ENCODE data around the gene PIGV. TPM values are rescaled to one million over a fixed set of nuclear protein-coding genes. Genes with fewer than 3 reads are reported as not detected.

The PIGV gene
- total and polyA plus RNA-seq, 2 of the 4 experiments (the other 2 are of a cell fraction): 7.2 to 10.6 TPM

DNA sequence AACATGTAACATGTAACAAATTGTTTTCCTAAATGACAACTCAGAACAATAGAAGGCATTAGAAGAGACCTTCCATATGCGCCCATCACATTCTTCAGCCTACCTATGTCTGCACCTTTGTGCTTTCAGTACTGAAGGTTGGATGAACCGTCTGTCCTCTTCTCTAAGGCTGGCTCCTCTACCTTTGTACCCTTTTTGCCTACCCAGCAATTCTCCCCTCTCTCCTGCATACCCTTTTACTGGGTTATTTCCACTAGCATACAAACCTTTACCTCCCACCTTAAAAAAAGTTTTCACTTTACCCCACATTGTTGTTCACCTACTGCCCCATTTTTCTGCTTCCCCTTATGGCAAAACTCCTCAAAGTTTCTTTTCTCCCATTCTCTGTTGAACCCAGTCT is 5.2 kb downstream of the PIGV start:
- dilution Hi-C loops (cut with HindIII; ENCODE audit: low sequenced_read_pairs, unreplicated experiment): loop anchor here (25.0 kb wide), 1 partner anchor 206 kb away; no protein-coding TSS in a partner anchor
- Histone ChIP-seq H3K23ac (ENCODE audit: low read depth, low read length) (no peak overlapping the region), H3K79me1 (ENCODE audit: low read depth in 1 of 2, low read length in 2 of 2) (peaks cover 10 to 24% of the 10 kb centered on the region in 2 experiments; a peak in 3 of 4 replicates), H4K91ac (ENCODE audit: insufficient read depth, low read depth, low read length) (no peak overlapping the region), H3K27me3 (ENCODE audit: control insufficient read depth, insufficient read depth, low read length) (no peaks in the 10 kb centered on the region), H3K4me3 (ENCODE audit: insufficient read depth, low read depth, low read length) (no peak overlapping the region), H4K8ac (ENCODE audit: low read depth in 2 of 2, low read length in 2 of 2) (no peak overlapping the region), H2BK15ac (ENCODE audit: low read depth, low read length) (no peak overlapping the region), H3K9me1 (ENCODE audit: insufficient read depth, low read length) (no peaks in the 10 kb centered on the region), H2BK120ac (ENCODE audit: low read depth, low read length) (no peak overlapping the region), H2BK20ac (ENCODE audit: low read depth, low read length) (no peak overlapping the region), H3K4me2 (ENCODE audit: low read depth, low read length) (no peak overlapping the region), H2AK9ac (replicated peaks; ENCODE audit: low read depth, low read length, poor library complexity) (no peak overlapping the region), H3K9ac (ENCODE audit: low read depth, low read length) (no peak overlapping the region), H3K36me3 (ENCODE audit: control insufficient read depth, insufficient read depth, low read length) (peaks cover 11% of the 10 kb centered on the region), H3K18ac (ENCODE audit: low read depth, low read length) (no peak overlapping the region), H3K4ac (ENCODE audit: low read depth, low read length) (no peak overlapping the region), H3K27ac (ENCODE audit: insufficient read depth, low read length) (no peak overlapping the region), H3K4me1 (ENCODE audit: control insufficient read depth, insufficient read depth, low read length) (peaks cover 6% of the 10 kb centered on the region), H2AK5ac (ENCODE audit: low read depth, low read length) (no peak overlapping the region), H4K5ac (ENCODE audit: low read depth, low read length) (no peak overlapping the region), H2AFZ (replicated peaks; ENCODE audit: low read length, poor library complexity) (no peak overlapping the region), H2BK5ac (ENCODE audit: low read depth, low read length, poor library complexity, severe bottlenecking) (no peak overlapping the region), H4K20me1 (ENCODE audit: insufficient read depth, low read length) (no peaks in the 10 kb centered on the region), H3K9me3 (ENCODE audit: control insufficient read depth, insufficient read depth, low read length) (no peaks in the 10 kb centered on the region), H3K56ac (ENCODE audit: extremely low read depth, insufficient read depth, low read length) (no peak overlapping the region), H3K14ac (replicated peaks; ENCODE audit: low read depth, low read length) (no peak overlapping the region)
- no CpG with 5 or more reads among the region's 2 CpGs for WGBS, 2 experiments (ENCODE audit: extremely low coverage in 2 of 2, insufficient read length in 1 of 2)
- no peak for ATAC-seq (ENCODE audit: low read depth)
- POLR2A ChIA-PET (ENCODE audit: unreplicated experiment): no interaction called here
- no TSS peak for BruUV-seq (replicated peaks)
- in situ Hi-C loops (cut with MboI; ENCODE audit: low sequenced_read_pairs): no loop called here
- 0 out of 2 replicates have a peak, but pooled peaks have one; percentile 7 for TF ChIP-seq MAFK (IDR thresholded peaks at IDR 0.05; ENCODE audit: low read depth, low read length)
- no peak for TF ChIP-seq CEBPB (IDR thresholded peaks at IDR 0.05; ENCODE audit: low read depth, low read length)
- CTCF ChIA-PET: no interaction called here
- no peak for DNase-seq
- intact Hi-C loops (cut with micrococcal nuclease): no loop called here
